Caco-2 (cell line): Measurements from ENCODE around the gene RECQL. TPM values are rescaled to one million over a fixed set of nuclear protein-coding genes. Genes with fewer than 3 reads are reported as not detected.

ENCODE experiments used
- BruUV-seq: library from RNA; stranded (reverse); fragments of 400-500 nt; replicated peaks from 2 replicates; lab custom pipeline; 2021; lab: Mats Ljungman, UMichigan
- CTCF ChIA-PET: fragments of 300-600 bp; sonication (Branson Sonifier 250); formaldehyde crosslinking; loops from one replicate; lab custom pipeline; 2022; ENCODE audit warnings: antibody characterized with exemption; lab: Charles Lee
- POLR2A ChIA-PET: fragments of 300-600 bp; sonication (Branson Sonifier 250); formaldehyde crosslinking; loops from one replicate; lab custom pipeline; 2022; ENCODE audit warnings: antibody characterized with exemption; lab: Charles Lee
- DNase-seq, 2 experiments: peaks; one replicate each; pipeline versions ENCODE4 v3.0.0 to v3.0.0-alpha.2; 2020 to 2022
- H3K27me3 ChIP-seq: replicated peaks from 2 replicates; pipeline ENCODE4 v1.6.0; 2011; ENCODE audit warnings: low read length; ENCODE audit not compliant: control insufficient read depth, insufficient read depth
- H3K36me3 ChIP-seq: 2 replicates; pipeline ENCODE4 v1.5.1; 2011; ENCODE audit warnings: low read length; ENCODE audit not compliant: control insufficient read depth, insufficient read depth
- H3K4me1 ChIP-seq: fragments of 250-450 bp; sonication (Bioruptor Pico); 2 replicates; pipeline ENCODE4 v1.5.1; 2020; ENCODE audit warnings: mild to moderate bottlenecking
- H3K4me3 ChIP-seq: 2 replicates; pipeline ENCODE4 v1.5.1; 2011; ENCODE audit warnings: low read depth, mild to moderate bottlenecking, control low read depth, low read length
- H3K9me3 ChIP-seq: fragments of 250-450 bp; sonication (Bioruptor Pico); 2 replicates; pipeline ENCODE4 v1.5.1; 2020; ENCODE audit warnings: mild to moderate bottlenecking, moderate library complexity
- H3K27ac Mint-ChIP-seq: one replicate; pipeline ENCODE4 v1.8.0; 2022; ENCODE audit warnings: mixed read lengths; ENCODE audit not compliant: unreplicated experiment
- H3K27me3 Mint-ChIP-seq: one replicate; pipeline ENCODE4 v1.8.0; 2022; ENCODE audit warnings: mixed read lengths; ENCODE audit not compliant: insufficient read depth, unreplicated experiment
- H3K36me3 Mint-ChIP-seq: one replicate; pipeline ENCODE4 v1.8.0; 2022; ENCODE audit warnings: mild to moderate bottlenecking, mixed read lengths; ENCODE audit not compliant: insufficient read depth, unreplicated experiment
- H3K4me1 Mint-ChIP-seq: one replicate; pipeline ENCODE4 v1.8.0; 2022; ENCODE audit warnings: low read depth, mixed read lengths; ENCODE audit not compliant: unreplicated experiment
- H3K4me3 Mint-ChIP-seq: one replicate; pipeline ENCODE4 v1.8.0; 2022; ENCODE audit warnings: mild to moderate bottlenecking, moderate library complexity, mixed read lengths; ENCODE audit not compliant: unreplicated experiment
- H3K9me3 Mint-ChIP-seq: one replicate; pipeline ENCODE4 v1.8.0; 2022; ENCODE audit warnings: mixed read lengths; ENCODE audit not compliant: unreplicated experiment
- intact Hi-C: fragments of 100-400 bp; cut with micrococcal nuclease; formaldehyde crosslinking; loops from one replicate; pipeline ENCODE4 v1.10.0; 2022; ENCODE audit not compliant: unreplicated experiment
- total RNA-seq: library from RNA; stranded (reverse); gene quantifications from 2 replicates; pipeline ENCODE4 v1.2.3, GENCODE V29; 2022
- TF ChIP-seq, protein P1 (sequence below), 2 experiments: fragments of 200-600 bp in 1 of 2; IDR thresholded peaks; 1 replicate in 1 of 2; 2 replicates in 1 of 2; pipeline versions ENCODE4 v1.5.1 to v1.8.0; 2011 to 2022; ENCODE audit warnings: antibody characterized with exemption in 1 of 2, control low read depth in 1 of 2, inconsistent platforms in 1 of 2, low read depth in 1 of 2, low read length in 1 of 2, mild to moderate bottlenecking in 1 of 2, moderate library complexity in 1 of 2; ENCODE audit not compliant: insufficient read depth in 1 of 2, severe bottlenecking in 1 of 2, unreplicated experiment in 1 of 2

Gene RECQL
- total RNA-seq, 1 experiment from 2014 or later, result 50.7 TPM

DNA sequence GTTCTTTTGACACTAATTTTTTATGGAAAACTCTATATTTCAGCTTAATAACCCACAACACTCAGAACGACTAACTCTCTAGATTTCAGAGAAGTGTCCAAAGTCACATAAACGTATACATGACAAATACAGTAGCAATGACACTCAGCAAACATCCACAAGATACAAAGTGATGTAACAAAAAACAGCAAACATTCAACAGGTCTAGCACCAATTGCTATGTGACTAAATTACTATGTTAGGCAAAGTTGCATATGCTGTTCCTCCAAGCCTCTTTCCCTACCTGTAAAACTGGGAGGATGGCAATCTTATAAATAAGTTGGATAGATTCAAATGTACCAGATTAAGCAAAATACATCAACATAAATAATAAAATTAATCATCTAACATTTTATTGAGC, 1.7 kb downstream of the RECQL start:
- no peaks in the 10 kb centered on the region for H3K27me3 Mint-ChIP-seq
- ChIA-PET POLR2A (no interaction called here), CTCF (no interaction called here)
- peaks cover 12% of the 10 kb centered on the region for H3K36me3 Mint-ChIP-seq
- Histone ChIP-seq H3K9me3 (no peaks in the 10 kb centered on the region), H3K4me3 (no peak overlapping the region), H3K27me3 (no peaks in the 10 kb centered on the region), H3K36me3 (no peaks in the 10 kb centered on the region), H3K4me1 (no peaks in the 10 kb centered on the region; the same call in 1 of the 2 replicates)
- no peaks in the 10 kb centered on the region for H3K9me3 Mint-ChIP-seq
- H3K4me3 Mint-ChIP-seq, result no peak overlapping the region
- intact Hi-C loops, result loop anchor here (2.0 to 5.0 kb wide), 2 partner anchors 143 to 181 kb away; no protein-coding TSS in a partner anchor
- no peak for DNase-seq
- TF ChIP-seq, protein P1, sequence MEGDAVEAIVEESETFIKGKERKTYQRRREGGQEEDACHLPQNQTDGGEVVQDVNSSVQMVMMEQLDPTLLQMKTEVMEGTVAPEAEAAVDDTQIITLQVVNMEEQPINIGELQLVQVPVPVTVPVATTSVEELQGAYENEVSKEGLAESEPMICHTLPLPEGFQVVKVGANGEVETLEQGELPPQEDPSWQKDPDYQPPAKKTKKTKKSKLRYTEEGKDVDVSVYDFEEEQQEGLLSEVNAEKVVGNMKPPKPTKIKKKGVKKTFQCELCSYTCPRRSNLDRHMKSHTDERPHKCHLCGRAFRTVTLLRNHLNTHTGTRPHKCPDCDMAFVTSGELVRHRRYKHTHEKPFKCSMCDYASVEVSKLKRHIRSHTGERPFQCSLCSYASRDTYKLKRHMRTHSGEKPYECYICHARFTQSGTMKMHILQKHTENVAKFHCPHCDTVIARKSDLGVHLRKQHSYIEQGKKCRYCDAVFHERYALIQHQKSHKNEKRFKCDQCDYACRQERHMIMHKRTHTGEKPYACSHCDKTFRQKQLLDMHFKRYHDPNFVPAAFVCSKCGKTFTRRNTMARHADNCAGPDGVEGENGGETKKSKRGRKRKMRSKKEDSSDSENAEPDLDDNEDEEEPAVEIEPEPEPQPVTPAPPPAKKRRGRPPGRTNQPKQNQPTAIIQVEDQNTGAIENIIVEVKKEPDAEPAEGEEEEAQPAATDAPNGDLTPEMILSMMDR (IDR thresholded peaks at IDR 0.05; ENCODE audit: insufficient read depth in 1 of 2, low read depth in 1 of 2, low read length in 1 of 2, severe bottlenecking in 1 of 2, unreplicated experiment in 1 of 2), result no peak
- no peak overlapping the region for H3K27ac Mint-ChIP-seq
- BruUV-seq, result no TSS peak
- H3K4me1 Mint-ChIP-seq, result peaks cover 9% of the 10 kb centered on the region

DNA sequence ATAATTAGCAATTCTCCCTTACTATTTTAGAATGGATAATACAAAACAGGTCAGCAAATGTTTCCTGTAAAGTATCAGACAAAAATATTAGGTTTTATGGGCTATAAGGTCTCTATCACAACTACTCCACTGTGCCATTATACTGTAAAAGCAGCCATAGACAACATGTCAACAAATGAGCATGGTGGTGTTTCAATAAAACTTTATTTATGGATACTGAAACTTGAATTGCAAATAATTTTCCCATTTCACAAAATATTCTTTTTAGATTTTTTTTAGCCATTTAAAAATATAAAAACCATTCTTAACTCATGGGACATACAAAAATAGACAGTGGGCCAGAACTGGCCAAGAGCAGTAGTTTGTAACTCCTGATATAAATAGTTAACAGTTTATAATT, 15.4 kb downstream of the RECQL start:
- no peaks in the 10 kb centered on the region for H3K9me3 ChIP-seq
- DNase-seq, result no peak
- no peaks in the 10 kb centered on the region for H3K27me3 Mint-ChIP-seq
- H3K4me3 Mint-ChIP-seq, result no peak overlapping the region
- no peaks in the 10 kb centered on the region for H3K27me3 ChIP-seq
- no peaks in the 10 kb centered on the region for H3K4me1 Mint-ChIP-seq
- POLR2A ChIA-PET, result no interaction called here
- TF ChIP-seq, protein P1 (IDR thresholded peaks at IDR 0.05; ENCODE audit: insufficient read depth in 1 of 2, low read depth in 1 of 2, low read length in 1 of 2, severe bottlenecking in 1 of 2, unreplicated experiment in 1 of 2), result no peak
- intact Hi-C loops, result no loop called here
- no peak overlapping the region for H3K4me3 ChIP-seq
- BruUV-seq, result no TSS peak
- H3K4me1 ChIP-seq, result no peaks in the 10 kb centered on the region
- H3K36me3 ChIP-seq, result no peaks in the 10 kb centered on the region; the same call in 1 of the 2 replicates
- no peaks in the 10 kb centered on the region for H3K9me3 Mint-ChIP-seq
- H3K36me3 Mint-ChIP-seq, result peaks cover 20% of the 10 kb centered on the region
- no peak overlapping the region for H3K27ac Mint-ChIP-seq
- CTCF ChIA-PET, result no interaction called here

DNA sequence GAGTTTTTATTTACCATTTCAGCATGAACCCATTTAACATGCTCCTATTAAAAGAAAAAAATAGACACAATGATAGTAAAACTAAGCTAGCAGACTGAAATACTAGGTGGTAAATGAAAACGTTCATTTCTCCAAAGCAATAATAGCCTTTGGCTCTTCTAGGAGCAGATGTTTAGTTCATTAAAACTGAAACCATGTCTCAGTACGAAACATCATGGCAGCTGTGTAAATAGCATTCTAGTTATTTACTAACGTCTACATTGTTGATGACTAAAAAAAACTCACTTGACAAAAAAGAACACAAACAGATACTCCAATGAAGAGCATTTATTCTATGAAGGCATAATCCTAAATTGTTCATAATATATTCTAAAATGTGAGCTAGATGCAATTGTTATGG, 17.9 kb downstream of the RECQL start:
- no peak overlapping the region for H3K4me3 ChIP-seq
- H3K9me3 ChIP-seq, result no peaks in the 10 kb centered on the region
- POLR2A ChIA-PET, result no interaction called here
- Mint-ChIP-seq H3K27me3 (no peaks in the 10 kb centered on the region), H3K9me3 (no peaks in the 10 kb centered on the region), H3K27ac (no peak overlapping the region), H3K4me3 (no peak overlapping the region), H3K36me3 (peaks cover 8% of the 10 kb centered on the region), H3K4me1 (no peaks in the 10 kb centered on the region)
- TF ChIP-seq, protein P1 (IDR thresholded peaks at IDR 0.05; ENCODE audit: insufficient read depth in 1 of 2, low read depth in 1 of 2, low read length in 1 of 2, severe bottlenecking in 1 of 2, unreplicated experiment in 1 of 2), result no peak
- BruUV-seq, result no TSS peak
- intact Hi-C loops, result no loop called here
- no peaks in the 10 kb centered on the region for H3K4me1 ChIP-seq
- no peaks in the 10 kb centered on the region; the same call in 1 of the 2 replicates for H3K36me3 ChIP-seq
- CTCF ChIA-PET, result no interaction called here
- DNase-seq, result no peak
- no peaks in the 10 kb centered on the region for H3K27me3 ChIP-seq
